ENCODE data around the gene SCYGR8. TPM values are rescaled to one million over a fixed set of nuclear protein-coding genes. Genes with fewer than 3 reads are reported as not detected.
A peak's percentile ranks its signal among the peaks of the same experiment; 100 is the strongest.

Gene SCYGR8
- total RNA-seq, 4 donors from 2014 or later, result 2.3 to 9.8 (median 6.3) TPM; not detected in 1

DNA sequence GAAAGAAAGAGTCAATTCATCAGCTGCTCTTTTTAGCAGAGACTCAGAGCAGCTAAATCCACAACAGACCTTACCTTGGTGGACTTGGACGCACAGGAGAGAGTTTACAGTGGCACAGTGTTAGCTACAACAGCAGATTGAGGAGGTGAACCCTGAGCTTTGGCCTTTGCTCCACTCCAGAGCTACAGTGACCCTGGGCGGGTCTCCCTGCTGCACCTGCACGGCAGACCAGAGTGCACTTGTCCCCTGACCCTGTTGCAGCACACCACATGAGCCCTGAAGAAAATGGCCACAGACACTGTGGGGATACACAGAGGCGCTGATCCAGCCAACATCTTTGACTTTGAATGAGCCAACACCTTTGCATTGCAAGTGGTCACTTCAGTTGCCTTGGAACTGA is 38.8 kb upstream of the SCYGR8 start:
- no peaks in the 10 kb centered on the region for H3K27me3 ChIP-seq
- H3K4me3 ChIP-seq, result no peak overlapping the region
- 93% methylated on average over 4 of the region's 4 CpGs for WGBS
- H3K9me3 ChIP-seq, result no peaks in the 10 kb centered on the region
- H3K27ac ChIP-seq, result no peak overlapping the region
- TF ChIP-seq POLR2A (IDR thresholded peaks at IDR 0.05), result no peak
- no peaks in the 10 kb centered on the region for H3K36me3 ChIP-seq
- no peak for DNase-seq (ENCODE audit: low spot score in 2 of 2)
- peaks cover 14% of the 10 kb centered on the region for H3K4me1 ChIP-seq

GRCh38 chr2:227707390-227707789 is 38.3 kb upstream of the SCYGR8 start:
- Histone ChIP-seq H3K9me3 (no peaks in the 10 kb centered on the region), H3K4me1 (peaks cover 14% of the 10 kb centered on the region), H3K36me3 (no peaks in the 10 kb centered on the region), H3K27me3 (no peaks in the 10 kb centered on the region), H3K27ac (no peak overlapping the region), H3K4me3 (no peak overlapping the region)
- WGBS, result 91% methylated on average over 6 of the region's 6 CpGs
- no peak for DNase-seq (ENCODE audit: low spot score in 2 of 2)
- TF ChIP-seq CTCF (IDR thresholded peaks at IDR 0.05), result no peak
- no peak for TF ChIP-seq POLR2A (IDR thresholded peaks at IDR 0.05)
- TF ChIP-seq POLR2AphosphoS5 (IDR thresholded peaks at IDR 0.05), result no peak
- TF ChIP-seq EP300 (IDR thresholded peaks at IDR 0.05), result no peak

DNA sequence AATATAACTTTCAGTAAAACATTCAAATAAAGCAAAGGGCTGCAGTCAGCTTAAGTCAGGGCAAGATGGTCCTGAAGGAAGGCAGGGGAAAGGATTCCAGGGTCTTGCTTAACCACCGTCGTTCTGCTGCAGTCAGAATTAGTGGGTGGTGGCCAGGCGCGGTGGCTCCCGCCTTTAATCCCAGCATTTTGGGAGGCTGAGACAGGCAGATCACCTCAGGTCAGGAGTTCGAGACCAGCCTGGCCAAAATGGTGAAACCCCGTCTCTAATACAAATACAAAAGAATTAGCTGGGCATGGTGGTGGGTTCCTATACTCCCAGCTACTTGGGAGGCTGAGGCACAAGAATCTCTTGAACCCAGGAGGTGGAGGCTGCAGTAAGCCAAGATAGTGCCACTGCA is 34.7 kb upstream of the SCYGR8 start:
- 84% methylated on average over 7 of the region's 7 CpGs for WGBS
- Histone ChIP-seq H3K4me3 (no peak overlapping the region), H3K4me1 (no peaks in the 10 kb centered on the region), H3K36me3 (no peaks in the 10 kb centered on the region), H3K27ac (no peak overlapping the region), H3K9me3 (no peaks in the 10 kb centered on the region), H3K27me3 (no peaks in the 10 kb centered on the region)
- no peak for DNase-seq (ENCODE audit: low spot score in 2 of 2)
- TF ChIP-seq POLR2A (IDR thresholded peaks at IDR 0.05) (no peak), POLR2AphosphoS5 (IDR thresholded peaks at IDR 0.05) (no peak)

- TF ChIP-seq POLR2AphosphoS5 (IDR thresholded peaks at IDR 0.05) (no peak), CTCF (IDR thresholded peaks at IDR 0.05) (no peak), EP300 (IDR thresholded peaks at IDR 0.05) (no peak), POLR2A (IDR thresholded peaks at IDR 0.05) (no peak)
- Histone ChIP-seq H3K27me3 (no peaks in the 10 kb centered on the region), H3K4me3 (no peak overlapping the region), H3K36me3 (no peaks in the 10 kb centered on the region), H3K9me3 (no peaks in the 10 kb centered on the region), H3K27ac (no peak overlapping the region), H3K4me1 (peaks cover 9% of the 10 kb centered on the region)
- no peak for DNase-seq (ENCODE audit: low spot score in 2 of 2)
- 89% methylated on average over 1 of the region's 1 CpG for WGBS
Measured at GRCh38 chr2:227713291-227713690, 32.4 kb upstream of the SCYGR8 start.

- Histone ChIP-seq H3K36me3 (no peaks in the 10 kb centered on the region), H3K4me1 (peaks cover 9% of the 10 kb centered on the region), H3K27me3 (no peaks in the 10 kb centered on the region), H3K9me3 (no peaks in the 10 kb centered on the region), H3K27ac (no peak overlapping the region), H3K4me3 (no peak overlapping the region)
- no peak for TF ChIP-seq EP300 (IDR thresholded peaks at IDR 0.05)
- no peak for TF ChIP-seq POLR2AphosphoS5 (IDR thresholded peaks at IDR 0.05)
- TF ChIP-seq CTCF (IDR thresholded peaks at IDR 0.05), result no peak
- no peak for TF ChIP-seq POLR2A (IDR thresholded peaks at IDR 0.05)
- DNase-seq (ENCODE audit: low spot score in 2 of 2), result no peak
- WGBS, result 100% methylated on average over 2 of the region's 2 CpGs
Measured at GRCh38 chr2:227716501-227716900, 29.2 kb upstream of the SCYGR8 start.

DNA sequence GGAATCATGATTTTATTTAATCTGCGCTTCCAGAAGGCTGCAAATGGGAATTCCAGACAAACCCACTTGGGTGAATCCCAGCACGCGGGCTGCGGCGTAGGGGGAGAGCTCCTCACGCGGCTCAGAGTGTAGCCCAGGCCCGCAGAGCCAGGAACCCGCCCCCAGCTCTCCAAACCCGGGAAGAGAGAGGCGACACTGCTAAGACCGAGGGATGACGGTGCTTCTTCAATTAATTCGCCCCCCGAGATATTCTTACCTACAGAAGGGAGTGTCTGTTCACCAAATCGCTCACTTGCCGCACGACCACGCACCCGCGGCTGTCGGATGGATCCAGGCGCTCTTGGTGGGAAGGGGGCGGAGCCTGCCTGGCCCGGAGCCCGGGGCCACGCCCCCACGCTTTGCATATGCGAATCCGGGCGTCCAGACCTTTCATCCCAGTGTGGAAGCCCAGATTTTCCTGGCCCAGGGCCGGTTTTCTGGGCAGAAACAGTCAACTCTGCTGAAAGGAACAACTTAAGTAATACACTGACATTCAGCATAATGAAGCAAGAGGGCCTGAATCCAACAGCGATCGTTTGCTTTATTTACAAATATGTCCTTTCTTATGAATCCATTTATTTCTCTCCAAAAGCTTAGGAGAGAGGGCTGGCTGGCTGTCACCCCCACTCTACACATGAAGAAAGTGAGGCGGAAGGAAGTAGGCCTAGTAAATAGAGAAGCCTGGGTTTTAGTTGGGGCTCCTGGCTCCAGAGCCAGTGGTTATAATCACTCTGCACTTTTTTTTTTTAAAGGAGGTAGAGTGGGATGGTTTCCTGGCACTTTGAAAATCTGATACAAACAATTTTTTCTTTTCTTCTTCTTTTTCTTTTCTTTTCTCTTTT is 27.8 kb upstream of the SCYGR8 start, which contains the start of gene SLC19A3:
Gene SLC19A3 (minus strand): TSS at position 342 of the 881 bp plus-strand sequence. CDS start 15,710 bp downstream, outside the sequence.
- H3K4me3 ChIP-seq, result peak within 1 kb of the TSS; percentile 46

More for the DNA sequence above, 27.8 kb upstream of the SCYGR8 start, which contains the start of gene SLC19A3:
- Histone ChIP-seq H3K27me3 (no peaks in the 10 kb centered on the region), H3K36me3 (no peaks in the 10 kb centered on the region), H3K27ac (peak within 1 kb of the TSS; percentile 39), H3K9me3 (no peaks in the 10 kb centered on the region), H3K4me1 (peaks cover 9% of the 10 kb centered on the region)
- DNase-seq (ENCODE audit: low spot score in 2 of 2), result peak; percentile 88 to 92
- no peak for TF ChIP-seq EP300 (IDR thresholded peaks at IDR 0.05)
- TF ChIP-seq POLR2AphosphoS5 (IDR thresholded peaks at IDR 0.05), result no peak
- TF ChIP-seq POLR2A (IDR thresholded peaks at IDR 0.05), result no peak
- no peak for TF ChIP-seq CTCF (IDR thresholded peaks at IDR 0.05)
- WGBS, result 2% methylated on average over 33 of the region's 35 CpGs

Data from suprapubic skin (tissue), 4 donors.